ENCODE data around the gene VIPR2.

Gene VIPR2

DNA sequence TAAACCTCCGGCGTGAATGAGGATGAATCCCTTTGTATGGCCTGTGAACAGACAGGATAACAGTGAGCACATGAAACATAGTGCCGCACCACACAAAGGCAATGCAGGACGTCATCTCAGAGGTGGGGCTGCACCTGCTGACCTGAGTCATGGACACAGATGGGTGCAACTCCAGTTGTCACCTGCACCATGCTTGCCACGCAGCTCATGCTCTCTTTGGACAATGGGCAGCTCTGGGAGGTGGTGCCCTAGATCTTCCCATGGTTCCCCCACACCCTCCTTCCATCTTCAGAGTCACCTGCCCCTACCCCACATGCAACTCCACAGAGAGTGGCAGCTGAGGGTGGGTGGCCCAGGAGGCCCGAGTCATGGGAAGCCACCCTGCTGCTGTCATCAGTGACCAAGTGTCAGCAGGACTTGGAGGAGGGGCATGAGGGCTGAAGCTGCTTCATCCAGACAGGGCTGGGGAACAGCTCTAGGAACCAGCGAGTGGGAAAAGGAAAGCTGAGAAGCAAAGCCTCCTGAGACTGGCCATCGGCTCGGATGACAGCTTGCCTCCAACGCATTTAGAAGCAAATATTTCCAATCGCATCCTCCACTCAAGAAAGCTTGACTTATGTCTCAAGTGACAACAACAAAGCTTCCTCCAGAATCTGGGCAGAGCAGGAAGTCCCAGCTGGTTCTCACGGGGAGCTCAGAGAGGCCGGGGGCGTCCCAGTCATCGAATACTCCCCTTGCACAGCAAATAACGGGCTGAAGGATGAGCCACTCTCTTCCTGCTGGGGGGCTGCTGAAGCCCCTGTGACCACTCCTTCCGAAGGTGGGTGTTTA lies 27.1 kb downstream of the VIPR2 start:
- Histone ChIP-seq H4K20me1 (ENCODE audit: insufficient read depth) (no peaks in the 10 kb centered on the region), H3K27ac (no peak overlapping the region), H3K9ac (no peak overlapping the region), H3K4me2 (no peak overlapping the region), H3K27me3 (ENCODE audit: insufficient read depth, low read depth) (no peaks in the 10 kb centered on the region), H2AFZ (ENCODE audit: low read depth) (no peak overlapping the region), H3K36me3 (ENCODE audit: insufficient read depth) (no peaks in the 10 kb centered on the region), H3K4me1 (ENCODE audit: low read depth, poor library complexity, severe bottlenecking) (no peaks in the 10 kb centered on the region), H3K4me3 (IDR thresholded peaks at IDR 0.05; ENCODE audit: insufficient read depth, low read depth, low read length) (no peak overlapping the region), H3K79me2 (ENCODE audit: insufficient read depth, low read depth) (no peaks in the 10 kb centered on the region)
- TF ChIP-seq, protein P1, sequence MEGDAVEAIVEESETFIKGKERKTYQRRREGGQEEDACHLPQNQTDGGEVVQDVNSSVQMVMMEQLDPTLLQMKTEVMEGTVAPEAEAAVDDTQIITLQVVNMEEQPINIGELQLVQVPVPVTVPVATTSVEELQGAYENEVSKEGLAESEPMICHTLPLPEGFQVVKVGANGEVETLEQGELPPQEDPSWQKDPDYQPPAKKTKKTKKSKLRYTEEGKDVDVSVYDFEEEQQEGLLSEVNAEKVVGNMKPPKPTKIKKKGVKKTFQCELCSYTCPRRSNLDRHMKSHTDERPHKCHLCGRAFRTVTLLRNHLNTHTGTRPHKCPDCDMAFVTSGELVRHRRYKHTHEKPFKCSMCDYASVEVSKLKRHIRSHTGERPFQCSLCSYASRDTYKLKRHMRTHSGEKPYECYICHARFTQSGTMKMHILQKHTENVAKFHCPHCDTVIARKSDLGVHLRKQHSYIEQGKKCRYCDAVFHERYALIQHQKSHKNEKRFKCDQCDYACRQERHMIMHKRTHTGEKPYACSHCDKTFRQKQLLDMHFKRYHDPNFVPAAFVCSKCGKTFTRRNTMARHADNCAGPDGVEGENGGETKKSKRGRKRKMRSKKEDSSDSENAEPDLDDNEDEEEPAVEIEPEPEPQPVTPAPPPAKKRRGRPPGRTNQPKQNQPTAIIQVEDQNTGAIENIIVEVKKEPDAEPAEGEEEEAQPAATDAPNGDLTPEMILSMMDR (conservative IDR thresholded peaks at IDR 0.05; ENCODE audit: low read depth, low read length), result no peak

DNA sequence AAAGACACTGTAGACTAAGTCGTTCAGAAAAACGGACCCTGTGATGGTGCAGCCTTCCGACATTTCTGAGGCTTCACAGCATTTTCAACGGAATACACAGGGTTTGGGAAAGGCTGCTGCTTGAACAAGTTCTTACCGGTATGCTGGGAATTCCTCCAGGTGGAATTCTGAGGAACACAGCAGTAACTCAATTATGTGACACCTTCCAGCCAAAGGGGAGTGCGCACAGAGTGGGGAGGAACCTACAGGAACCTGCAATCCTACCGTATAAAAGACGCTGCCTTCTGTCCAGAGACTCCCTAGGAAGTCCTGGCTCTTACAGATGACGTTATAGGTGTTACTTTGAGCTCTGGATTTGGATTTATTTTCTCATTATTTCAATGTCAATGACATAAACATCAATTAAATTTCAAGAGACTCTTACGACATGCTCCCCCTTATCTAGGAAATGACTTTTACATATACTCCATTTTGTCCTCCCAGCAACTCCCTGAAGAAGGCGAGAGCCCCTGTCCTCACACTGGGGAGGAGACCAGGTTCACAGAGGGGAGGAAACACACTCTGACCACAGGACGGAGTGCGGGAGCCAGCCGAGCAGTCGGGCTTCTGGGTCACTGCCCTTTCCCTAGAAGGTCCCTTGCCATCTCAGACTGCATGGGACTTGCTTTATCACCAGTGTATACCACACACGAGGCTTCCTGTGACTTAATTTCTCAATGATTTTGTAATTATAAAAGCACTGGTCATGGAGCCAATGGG lies 27.9 kb downstream of the VIPR2 start:
- no peaks in the 10 kb centered on the region for H4K20me1 ChIP-seq (ENCODE audit: insufficient read depth)
- no peaks in the 10 kb centered on the region for H3K79me2 ChIP-seq (ENCODE audit: insufficient read depth, low read depth)
- no peak overlapping the region for H3K4me2 ChIP-seq
- no peaks in the 10 kb centered on the region for H3K4me1 ChIP-seq (ENCODE audit: low read depth, poor library complexity, severe bottlenecking)
- no peak overlapping the region for H3K4me3 ChIP-seq (IDR thresholded peaks at IDR 0.05; ENCODE audit: insufficient read depth, low read depth, low read length)
- TF ChIP-seq, protein P1 (conservative IDR thresholded peaks at IDR 0.05; ENCODE audit: low read depth, low read length), result no peak
- no peaks in the 10 kb centered on the region for H3K36me3 ChIP-seq (ENCODE audit: insufficient read depth)
- H2AFZ ChIP-seq (ENCODE audit: low read depth), result no peak overlapping the region
- no peak overlapping the region for H3K9ac ChIP-seq
- H3K27ac ChIP-seq, result no peak overlapping the region
- no peaks in the 10 kb centered on the region for H3K27me3 ChIP-seq (ENCODE audit: insufficient read depth, low read depth)

GRCh38 chr7:159115601-159116501 lies 28.8 kb downstream of the VIPR2 start:
- no peak overlapping the region for H3K9ac ChIP-seq
- TF ChIP-seq, protein P1 (conservative IDR thresholded peaks at IDR 0.05; ENCODE audit: low read depth, low read length), result no peak
- no peak overlapping the region for H3K4me2 ChIP-seq
- H2AFZ ChIP-seq (ENCODE audit: low read depth), result no peak overlapping the region
- H3K4me3 ChIP-seq (IDR thresholded peaks at IDR 0.05; ENCODE audit: insufficient read depth, low read depth, low read length), result no peak overlapping the region
- no peaks in the 10 kb centered on the region for H3K36me3 ChIP-seq (ENCODE audit: insufficient read depth)
- H4K20me1 ChIP-seq (ENCODE audit: insufficient read depth), result no peaks in the 10 kb centered on the region
- H3K79me2 ChIP-seq (ENCODE audit: insufficient read depth, low read depth), result no peaks in the 10 kb centered on the region
- H3K4me1 ChIP-seq (ENCODE audit: low read depth, poor library complexity, severe bottlenecking), result no peaks in the 10 kb centered on the region
- H3K27me3 ChIP-seq (ENCODE audit: insufficient read depth, low read depth), result no peaks in the 10 kb centered on the region
- no peak overlapping the region for H3K27ac ChIP-seq

DNA sequence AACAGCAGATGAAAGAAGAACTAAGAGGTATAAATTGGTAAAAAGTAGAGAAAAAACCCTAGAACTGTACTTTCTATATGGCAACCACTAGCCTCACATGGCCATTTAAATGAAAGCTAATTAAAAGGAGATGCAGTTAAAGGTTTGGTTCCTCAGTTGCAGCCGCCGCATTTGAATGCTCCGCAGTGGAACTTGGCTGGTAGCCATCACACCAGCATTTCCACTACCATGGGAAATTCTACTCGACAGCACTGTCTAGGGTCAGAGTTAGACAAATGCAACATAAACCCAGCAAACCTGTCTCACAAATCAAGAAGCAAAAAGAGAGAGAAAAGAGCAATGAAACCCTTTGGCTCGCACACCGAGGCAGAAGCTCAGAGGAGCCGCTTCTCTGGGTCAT lies 29.7 kb downstream of the VIPR2 start:
- Histone ChIP-seq H3K79me2 (ENCODE audit: insufficient read depth, low read depth) (no peaks in the 10 kb centered on the region), H3K27me3 (ENCODE audit: insufficient read depth, low read depth) (no peaks in the 10 kb centered on the region), H3K4me1 (ENCODE audit: low read depth, poor library complexity, severe bottlenecking) (no peaks in the 10 kb centered on the region), H4K20me1 (ENCODE audit: insufficient read depth) (no peaks in the 10 kb centered on the region), H3K36me3 (ENCODE audit: insufficient read depth) (no peaks in the 10 kb centered on the region), H3K4me2 (no peak overlapping the region), H3K4me3 (IDR thresholded peaks at IDR 0.05; ENCODE audit: insufficient read depth, low read depth, low read length) (no peak overlapping the region), H3K9ac (no peak overlapping the region), H2AFZ (ENCODE audit: low read depth) (no peak overlapping the region), H3K27ac (no peak overlapping the region)
- TF ChIP-seq, protein P1 (conservative IDR thresholded peaks at IDR 0.05; ENCODE audit: low read depth, low read length), result no peak

All from KMS-11 (cell line).